Activated naive CD8-positive, alpha-beta T cell treated with anti-CD3 and anti-CD28 coated beads, Interleukin-2, amount 50 U/mL, for 24 hours (primary cell): ENCODE measurements around the gene ANKMY2.

Source experiments
- ATAC-seq: fragments of 150-1000 bp; cut with Tn5 transposase; one replicate; pipeline ENCODE4 v1.10.0; 2021
- DNase-seq: peaks from one replicate; pipeline ENCODE4 v3.0.0; 2021
- H3K27ac Mint-ChIP-seq: one replicate; pipeline ENCODE4 v1.8.0; 2021; ENCODE audit warnings: mild to moderate bottlenecking, mixed read lengths
- H3K27me3 Mint-ChIP-seq: one replicate; pipeline ENCODE4 v1.8.0; 2021; ENCODE audit warnings: mixed read lengths
- H3K36me3 Mint-ChIP-seq: one replicate; pipeline ENCODE4 v1.8.0; 2021; ENCODE audit warnings: low read depth, mixed read lengths
- H3K4me1 Mint-ChIP-seq: one replicate; pipeline ENCODE4 v1.8.0; 2021; ENCODE audit warnings: mixed read lengths
- H3K4me3 Mint-ChIP-seq: one replicate; pipeline ENCODE4 v1.8.0; 2021; ENCODE audit warnings: mild to moderate bottlenecking, moderate library complexity, mixed read lengths
- H3K9me3 Mint-ChIP-seq: one replicate; pipeline ENCODE4 v1.8.0; 2021; ENCODE audit warnings: mixed read lengths

ANKMY2 gene

DNA sequence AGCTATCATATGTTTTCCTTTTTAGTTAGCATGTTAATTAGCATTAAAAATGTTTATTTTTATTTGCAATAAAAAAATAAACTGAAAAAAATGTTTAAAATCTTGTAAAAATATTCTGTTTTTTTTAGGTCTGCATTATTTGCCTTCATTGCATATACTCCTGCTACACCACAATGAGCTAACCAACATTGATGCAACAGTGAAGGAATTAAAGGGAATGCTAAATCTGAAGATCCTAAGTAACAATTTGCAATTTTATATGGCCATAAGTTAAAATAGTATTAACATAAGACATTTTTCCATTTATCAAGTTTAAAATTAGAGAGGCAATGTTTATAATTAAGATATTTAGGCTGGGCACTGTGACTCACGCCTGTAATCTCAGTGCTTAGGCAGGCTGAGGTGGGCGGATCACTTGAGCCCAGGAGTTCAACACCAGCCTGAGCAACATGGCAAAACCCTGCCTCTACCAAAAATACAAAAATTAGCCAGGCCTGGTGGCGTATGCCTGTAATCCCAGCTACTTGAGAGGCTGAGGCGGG lies 86.7 kb downstream of the ANKMY2 start:
- no peaks in the 10 kb centered on the region for H3K27me3 Mint-ChIP-seq
- ATAC-seq (no peak), DNase-seq (no peak)
- peaks cover 8% of the 10 kb centered on the region for H3K4me1 Mint-ChIP-seq
- no peak overlapping the region for H3K4me3 Mint-ChIP-seq
- H3K36me3 Mint-ChIP-seq: no peaks in the 10 kb centered on the region
- H3K27ac Mint-ChIP-seq: no peak overlapping the region
- H3K9me3 Mint-ChIP-seq: no peaks in the 10 kb centered on the region

- Mint-ChIP-seq H3K9me3 (no peaks in the 10 kb centered on the region), H3K4me1 (no peaks in the 10 kb centered on the region), H3K4me3 (no peak overlapping the region), H3K27me3 (peaks cover 2% of the 10 kb centered on the region), H3K27ac (no peak overlapping the region), H3K36me3 (no peaks in the 10 kb centered on the region)
- ATAC-seq: no peak
- DNase-seq: no peak
Measured at GRCh38 chr7:16556359-16556758, 89.2 kb downstream of the ANKMY2 start.

- ATAC-seq: no peak
- no peak overlapping the region for H3K4me3 Mint-ChIP-seq
- DNase-seq: no peak
- peaks cover 2% of the 10 kb centered on the region for H3K27me3 Mint-ChIP-seq
- H3K4me1 Mint-ChIP-seq: no peaks in the 10 kb centered on the region
- no peaks in the 10 kb centered on the region for H3K9me3 Mint-ChIP-seq
- H3K36me3 Mint-ChIP-seq: no peaks in the 10 kb centered on the region
- H3K27ac Mint-ChIP-seq: no peak overlapping the region
Measured at GRCh38 chr7:16554518-16555236, 90.9 kb downstream of the ANKMY2 start.

GRCh38 chr7:16550671-16551070 lies 94.9 kb downstream of the ANKMY2 start:
- Mint-ChIP-seq H3K27ac (no peak overlapping the region), H3K4me1 (no peaks in the 10 kb centered on the region), H3K27me3 (peaks cover 2% of the 10 kb centered on the region), H3K9me3 (no peaks in the 10 kb centered on the region), H3K4me3 (no peak overlapping the region), H3K36me3 (no peaks in the 10 kb centered on the region)
- no peak for DNase-seq
- ATAC-seq: no peak
